Measurements from ENCODE around the gene ZNF771. TPM values are rescaled to one million over a fixed set of nuclear protein-coding genes. Genes with fewer than 3 reads are reported as not detected.
A peak's percentile ranks its signal among the peaks of the same experiment; 100 is the strongest.

ZNF771 gene
- total and polyA plus RNA-seq, 12 donors = 2.8 to 81.3 (median 11.9) TPM

GRCh38 chr16:30375864-30376263, 31.5 kb upstream of the ZNF771 start:
- Histone ChIP-seq H3K4me3 (no peak overlapping the region), H3K27ac (no peak overlapping the region), H3K27me3 (no peaks in the 10 kb centered on the region), H3K9me3 (replicated peaks in 1 of 3) (no peaks in the 10 kb centered on the region), H3K36me3 (replicated peaks in 1 of 2) (no peaks in the 10 kb centered on the region), H3K4me1 (replicated peaks in 1 of 2) (peaks cover 13 to 23% of the 10 kb centered on the region in 2 donors)
- 88 to 97% (median 95%) methylated on average over 5 to 8 of the region's 8 CpGs for WGBS, 4 donors
- TF ChIP-seq POLR2A (IDR thresholded peaks at IDR 0.05) = no peak
- TF ChIP-seq CTCF (IDR thresholded peaks at IDR 0.05) = no peak
- intact Hi-C loops (cut with DNase I) = no loop called here
- no peak for DNase-seq

GRCh38 chr16:30376461-30376902, 30.9 kb upstream of the ZNF771 start:
- Histone ChIP-seq H3K36me3 (replicated peaks in 1 of 2) (no peaks in the 10 kb centered on the region), H3K4me1 (replicated peaks in 1 of 2) (peaks cover 9 to 19% of the 10 kb centered on the region in 2 donors), H3K27ac (peak overlapping the region in 1 of 5 donors; percentile 100), H3K9me3 (replicated peaks in 1 of 3) (no peaks in the 10 kb centered on the region), H3K27me3 (no peaks in the 10 kb centered on the region), H3K4me3 (no peak overlapping the region)
- peak in 1 of 7 donors; percentile 29 for DNase-seq
- no peak for TF ChIP-seq POLR2A (IDR thresholded peaks at IDR 0.05)
- no peak for TF ChIP-seq CTCF (IDR thresholded peaks at IDR 0.05)
- WGBS, 4 donors = 82 to 91% (median 84%) methylated on average over 4 to 8 of the region's 8 CpGs
- intact Hi-C loops (cut with DNase I) = no loop called here

GRCh38 chr16:30377050-30377811, 30.2 kb upstream of the ZNF771 start:
- WGBS, 4 donors = 42 to 59% (median 45%) methylated on average over 22 to 29 of the region's 29 CpGs
- intact Hi-C loops (cut with DNase I) = no loop called here
- Histone ChIP-seq H3K9me3 (replicated peaks in 1 of 3) (no peaks in the 10 kb centered on the region), H3K27me3 (no peaks in the 10 kb centered on the region), H3K4me3 (peak overlapping the region in 2 of 4 donors; percentile 48 to 76), H3K36me3 (replicated peaks in 1 of 2) (no peaks in the 10 kb centered on the region), H3K27ac (peak overlapping the region; percentile 98 to 100 (median 100)), H3K4me1 (replicated peaks in 1 of 2) (peaks cover 9 to 18% of the 10 kb centered on the region in 2 donors)
- peak in 1 of 7 donors; percentile 42 for DNase-seq
- TF ChIP-seq CTCF (IDR thresholded peaks at IDR 0.05) = no peak
- TF ChIP-seq POLR2A (IDR thresholded peaks at IDR 0.05) = no peak

DNA sequence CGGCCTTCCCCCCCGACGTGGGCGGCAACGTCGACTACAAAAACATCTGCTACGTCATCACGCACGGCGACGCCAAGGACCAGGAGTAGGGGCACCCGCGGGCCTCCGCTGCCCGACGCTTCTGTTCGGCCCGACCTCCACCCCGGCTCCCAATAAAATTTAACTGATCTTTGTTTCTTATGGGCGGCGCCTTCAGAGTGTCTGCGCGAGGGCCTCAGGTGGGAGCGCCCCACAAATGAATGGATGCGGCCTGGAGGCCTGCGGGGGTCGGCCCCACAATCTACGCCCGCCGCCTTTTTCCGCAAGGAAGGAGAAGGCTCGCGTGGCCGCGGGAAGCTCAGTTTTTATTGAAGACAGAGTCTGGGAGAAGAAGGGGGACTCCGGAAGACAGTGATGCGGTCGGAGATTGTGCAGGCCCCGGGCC, 29.6 kb upstream of the ZNF771 start:
- Histone ChIP-seq H3K9me3 (replicated peaks in 1 of 3) (no peaks in the 10 kb centered on the region), H3K4me3 (peak overlapping the region in 2 of 4 donors; percentile 48 to 76), H3K4me1 (replicated peaks in 1 of 2) (peaks cover 9 to 18% of the 10 kb centered on the region in 2 donors), H3K27ac (peak overlapping the region; percentile 98 to 100 (median 100)), H3K27me3 (no peaks in the 10 kb centered on the region), H3K36me3 (replicated peaks in 1 of 2) (no peaks in the 10 kb centered on the region)
- intact Hi-C loops (cut with DNase I) = no loop called here
- 0 to 17% (median 0%) methylated on average over 1 to 39 of the region's 39 CpGs for WGBS, 4 donors
- TF ChIP-seq CTCF (IDR thresholded peaks at IDR 0.05) (no peak), POLR2A (IDR thresholded peaks at IDR 0.05) (peak; percentile 64 to 67)
- DNase-seq = peak; percentile 90 to 98 (median 94)

All from adrenal gland (tissue), 12 donors.